ENCODE results near the gene LRRC42. TPM values are rescaled to one million over a fixed set of nuclear protein-coding genes. Genes with fewer than 3 reads are reported as not detected.

Gene LRRC42
- total RNA-seq, 3 donors from 2014 or later: 16.5 to 19.4 (median 19.0) TPM

DNA sequence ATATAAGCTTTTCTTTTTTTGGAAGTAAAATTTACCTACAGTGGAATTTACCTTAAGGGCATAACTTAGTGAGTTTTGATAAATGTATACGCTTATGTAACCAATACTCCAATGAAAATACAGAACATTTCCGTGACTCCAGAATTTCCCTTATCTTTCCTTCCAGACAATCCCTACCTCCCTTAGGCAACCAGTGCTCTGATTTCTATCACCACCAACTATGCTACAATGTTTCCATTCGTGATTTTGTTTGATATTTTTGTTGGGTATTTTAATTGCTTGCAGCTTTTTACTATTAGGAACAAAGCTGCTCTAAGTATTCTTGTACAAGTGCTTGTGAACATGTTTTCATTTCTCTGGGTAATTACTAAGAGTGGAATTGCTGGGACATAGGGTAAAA is 15.2 kb upstream of the LRRC42 start:
- Histone ChIP-seq H3K4me1 (ENCODE audit: low read depth) (no peaks in the 10 kb centered on the region), H3K9me3 (peaks cover 7% of the 10 kb centered on the region), H3K4me3 (no peak overlapping the region), H3K36me3 (ENCODE audit: low read depth) (no peaks in the 10 kb centered on the region)
- ATAC-seq (no peak), DNase-seq (no peak)
- TF ChIP-seq, protein P1, sequence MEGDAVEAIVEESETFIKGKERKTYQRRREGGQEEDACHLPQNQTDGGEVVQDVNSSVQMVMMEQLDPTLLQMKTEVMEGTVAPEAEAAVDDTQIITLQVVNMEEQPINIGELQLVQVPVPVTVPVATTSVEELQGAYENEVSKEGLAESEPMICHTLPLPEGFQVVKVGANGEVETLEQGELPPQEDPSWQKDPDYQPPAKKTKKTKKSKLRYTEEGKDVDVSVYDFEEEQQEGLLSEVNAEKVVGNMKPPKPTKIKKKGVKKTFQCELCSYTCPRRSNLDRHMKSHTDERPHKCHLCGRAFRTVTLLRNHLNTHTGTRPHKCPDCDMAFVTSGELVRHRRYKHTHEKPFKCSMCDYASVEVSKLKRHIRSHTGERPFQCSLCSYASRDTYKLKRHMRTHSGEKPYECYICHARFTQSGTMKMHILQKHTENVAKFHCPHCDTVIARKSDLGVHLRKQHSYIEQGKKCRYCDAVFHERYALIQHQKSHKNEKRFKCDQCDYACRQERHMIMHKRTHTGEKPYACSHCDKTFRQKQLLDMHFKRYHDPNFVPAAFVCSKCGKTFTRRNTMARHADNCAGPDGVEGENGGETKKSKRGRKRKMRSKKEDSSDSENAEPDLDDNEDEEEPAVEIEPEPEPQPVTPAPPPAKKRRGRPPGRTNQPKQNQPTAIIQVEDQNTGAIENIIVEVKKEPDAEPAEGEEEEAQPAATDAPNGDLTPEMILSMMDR (IDR thresholded peaks at IDR 0.05): no peak
- intact Hi-C loops (cut with DNase I, micrococcal nuclease): no loop called here

DNA sequence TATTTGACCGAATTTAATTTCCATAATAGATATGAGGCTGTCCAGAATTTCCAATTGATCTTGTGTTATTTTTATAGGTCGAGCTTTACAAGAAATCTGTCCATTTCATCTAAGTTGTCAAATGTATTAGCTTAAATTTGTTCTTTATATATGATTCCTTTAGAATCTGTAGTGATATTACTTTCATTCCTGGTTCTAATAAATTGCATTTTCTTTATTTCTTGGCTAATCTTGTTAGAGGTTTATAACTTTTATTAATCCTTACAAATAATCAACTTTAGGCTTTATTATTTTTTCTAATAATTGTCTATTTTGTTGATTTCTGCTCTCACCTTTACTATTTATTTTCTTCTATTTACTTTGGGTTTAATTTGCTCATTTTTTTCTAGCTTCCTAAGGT is 14.6 kb upstream of the LRRC42 start:
- Histone ChIP-seq H3K4me1 (ENCODE audit: low read depth) (no peaks in the 10 kb centered on the region), H3K9me3 (peaks cover 7% of the 10 kb centered on the region), H3K4me3 (no peak overlapping the region), H3K36me3 (ENCODE audit: low read depth) (no peaks in the 10 kb centered on the region)
- ATAC-seq: no peak
- no peak for DNase-seq
- TF ChIP-seq, protein P1 (IDR thresholded peaks at IDR 0.05): no peak
- intact Hi-C loops (cut with DNase I, micrococcal nuclease): no loop called here

DNA sequence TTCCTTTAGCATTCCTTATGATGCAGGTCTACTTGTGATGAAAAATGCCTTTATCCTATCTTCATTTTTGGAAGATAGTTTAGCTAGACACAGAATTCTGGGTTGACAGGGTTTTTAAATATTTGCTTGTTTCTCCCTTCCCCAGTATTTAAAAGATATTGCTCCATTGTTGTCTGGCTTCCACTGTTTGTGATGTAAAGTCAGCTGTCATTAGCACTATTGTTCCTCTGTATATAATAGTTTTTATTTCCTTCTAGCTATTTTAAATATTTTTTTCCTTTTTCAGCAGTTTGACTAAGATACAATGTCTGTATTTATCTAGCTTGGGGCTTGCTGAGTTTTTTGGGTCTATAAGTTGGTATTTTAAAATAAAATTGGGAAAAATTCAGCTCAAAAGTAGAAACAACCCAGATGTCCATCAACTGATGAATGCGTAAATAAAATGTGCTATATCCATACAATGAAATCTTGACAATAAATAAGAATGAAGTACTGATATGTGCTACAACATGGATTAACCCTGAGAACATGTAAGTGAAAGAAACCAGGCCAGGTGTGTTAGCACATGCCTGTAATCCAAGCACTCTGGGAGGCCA is 11.9 kb upstream of the LRRC42 start:
- intact Hi-C loops (cut with DNase I, micrococcal nuclease): no loop called here
- ATAC-seq (no peak), DNase-seq (no peak)
- Histone ChIP-seq H3K9me3 (peaks cover 7% of the 10 kb centered on the region), H3K4me1 (ENCODE audit: low read depth) (no peaks in the 10 kb centered on the region), H3K36me3 (ENCODE audit: low read depth) (no peaks in the 10 kb centered on the region), H3K4me3 (no peak overlapping the region)
- TF ChIP-seq, protein P1 (IDR thresholded peaks at IDR 0.05): no peak

DNA sequence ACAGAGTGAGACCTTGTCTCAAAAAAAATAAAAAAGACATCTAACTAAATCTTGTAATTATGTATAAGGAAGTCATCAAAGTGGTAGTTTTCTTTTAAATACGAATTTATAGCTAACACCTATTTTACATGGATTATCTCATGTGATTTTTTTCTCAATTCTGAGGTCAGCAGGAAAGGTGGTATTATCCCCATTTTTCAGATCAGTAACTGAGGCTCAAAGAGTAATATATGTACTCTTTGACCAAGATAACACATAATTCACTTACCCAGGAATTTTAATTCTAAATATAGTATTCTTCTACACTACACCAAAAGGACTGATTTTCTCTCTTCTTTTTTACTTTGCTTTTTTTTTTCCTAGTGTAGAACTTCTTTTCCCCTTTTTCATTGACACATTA is 9.7 kb upstream of the LRRC42 start:
- ATAC-seq: no peak
- Histone ChIP-seq H3K36me3 (ENCODE audit: low read depth) (no peaks in the 10 kb centered on the region), H3K9me3 (peaks cover 7% of the 10 kb centered on the region), H3K4me1 (ENCODE audit: low read depth) (no peaks in the 10 kb centered on the region), H3K4me3 (no peak overlapping the region)
- intact Hi-C loops (cut with DNase I, micrococcal nuclease): no loop called here
- DNase-seq: no peak
- TF ChIP-seq, protein P1 (IDR thresholded peaks at IDR 0.05): no peak

DNA sequence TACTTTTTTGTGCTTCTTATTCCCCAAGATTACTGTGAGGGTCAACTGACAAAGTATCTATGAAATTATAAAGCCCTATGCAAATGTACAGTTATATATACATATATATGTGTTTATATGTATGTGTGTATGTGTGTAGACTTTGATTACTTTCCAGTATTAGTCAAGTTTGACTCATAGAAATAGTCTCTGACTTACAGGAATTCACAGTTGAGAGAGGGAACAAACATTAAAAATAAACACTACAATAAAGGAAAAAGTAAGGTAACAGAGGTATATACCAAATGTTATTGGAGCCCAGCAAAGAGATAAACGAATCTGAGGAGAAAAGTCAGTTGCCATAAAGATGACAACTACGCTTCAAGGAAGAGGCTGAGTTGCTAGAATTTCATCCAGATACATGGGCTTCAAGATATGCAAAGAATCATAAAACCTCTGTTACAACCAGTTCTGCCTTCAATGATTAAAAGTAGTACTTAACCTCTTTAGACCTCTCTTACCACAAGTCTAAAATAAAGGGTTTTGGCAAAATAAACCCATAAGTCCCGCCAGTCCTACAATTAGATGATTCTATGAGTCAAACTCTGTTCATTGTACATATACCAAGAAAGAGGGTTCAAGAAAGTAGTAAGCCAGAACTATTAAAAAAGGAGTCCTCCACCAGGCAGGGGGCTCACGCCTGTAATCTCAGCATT is 7.9 kb upstream of the LRRC42 start:
- Histone ChIP-seq H3K9me3 (peaks cover 7% of the 10 kb centered on the region), H3K36me3 (ENCODE audit: low read depth) (no peaks in the 10 kb centered on the region), H3K4me1 (ENCODE audit: low read depth) (no peaks in the 10 kb centered on the region), H3K4me3 (no peak overlapping the region)
- no peak for ATAC-seq
- TF ChIP-seq, protein P1 (IDR thresholded peaks at IDR 0.05): no peak
- no peak for DNase-seq
- intact Hi-C loops (cut with DNase I, micrococcal nuclease): no loop called here
